SK-N-SH treated with all-trans-retinoic acid at 6 μM for 48 hours (cell line): ENCODE results near the gene IQUB.
"Not testable (repeated sequence)": the region's sequence is repeated elsewhere in the genome, so short reads cannot be mapped to it uniquely, and the experiment has no call there.

Source experiments
- BACH2 ChIP-seq: fragments of 250-450 bp; sonication (Bioruptor Pico); IDR thresholded peaks from 2 replicates; pipeline ENCODE4 v1.9.0; 2021; ENCODE audit warnings: mild to moderate bottlenecking, borderline replicate concordance
- PATZ1 ChIP-seq: fragments of 250-450 bp; sonication (Bioruptor Pico); IDR thresholded peaks from 2 replicates; pipeline ENCODE4 v1.8.0; 2020; ENCODE audit warnings: mild to moderate bottlenecking, moderate library complexity, borderline replicate concordance
- ZNF70 ChIP-seq: fragments of 450-650 bp; formaldehyde crosslinking; IDR thresholded peaks from 2 replicates; pipeline ENCODE4 v1.5.0; 2020; ENCODE audit warnings: mild to moderate bottlenecking, moderate library complexity

- TF ChIP-seq PATZ1 (CRISPR knock-in tag); BACH2 (CRISPR knock-in tag); ZNF70: not testable (repeated sequence)
These were observed 4.3 kb downstream of the IQUB start for GRCh38 chr7:123530035-123530591.
